Peyer's patch (tissue), 4 donors: ENCODE data around the gene GAB1.

ENCODE experiments used
- POLR2A ChIP-seq, 2 donors: fragments of 450-650 bp; IDR thresholded peaks; one replicate each; pipeline ENCODE4 v1.5.1; 2017; ENCODE audit warnings: antibody characterized with exemption in 2 of 2, mild to moderate bottlenecking in 2 of 2, moderate library complexity in 2 of 2
- TF ChIP-seq, protein P1 (sequence below), 6 experiments: fragments of 450-650 bp in 4 of 6; fragments of 200-600 bp in 2 of 6; sonication (generic) in 1 of 6; IDR thresholded peaks; one replicate each; pipeline ENCODE4 v1.5.1; 2017 to 2019; ENCODE audit warnings: antibody characterized with exemption in 6 of 6, mild to moderate bottlenecking in 3 of 6, moderate library complexity in 1 of 6

DNA sequence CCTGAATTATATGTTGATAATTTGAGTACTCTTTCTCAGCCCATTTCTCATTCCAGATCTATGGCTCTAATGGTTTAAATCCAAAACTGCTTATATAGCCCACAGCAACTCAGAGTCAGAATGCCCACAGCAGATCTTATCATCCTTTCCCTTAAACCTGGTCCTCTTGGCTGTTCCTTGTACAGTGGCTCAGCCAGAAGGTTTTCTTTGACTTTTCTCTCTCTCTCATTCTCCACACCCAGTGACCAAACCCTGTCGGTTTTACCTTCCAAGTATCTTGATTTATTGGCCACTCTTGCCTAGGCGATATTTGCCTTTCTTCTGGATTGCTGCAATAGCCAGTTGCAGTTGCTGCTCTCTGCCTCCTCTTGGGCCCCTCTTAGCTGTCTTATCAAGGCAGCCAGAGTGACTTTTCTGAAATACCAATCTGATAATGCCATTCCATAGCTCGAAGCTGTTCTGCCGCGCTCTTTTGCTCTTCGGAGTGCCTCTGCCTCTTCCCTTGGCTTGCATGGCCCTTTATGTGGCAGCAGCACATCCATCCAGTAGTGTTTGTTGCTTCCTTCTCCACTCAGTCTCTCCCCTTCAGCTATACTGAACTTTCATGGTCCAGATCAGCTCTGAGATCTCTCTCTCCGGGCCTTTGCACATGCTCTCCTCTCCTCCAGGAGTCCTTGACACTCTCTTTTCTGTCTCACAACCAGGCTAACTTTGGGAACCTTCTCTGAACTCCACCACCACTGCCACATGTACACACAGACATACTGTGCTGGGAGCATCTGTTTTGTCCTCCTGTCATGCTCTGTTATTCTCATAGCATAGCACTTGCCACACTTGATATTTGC, 11.8 kb downstream of the GAB1 start:
- no peak for TF ChIP-seq POLR2A (IDR thresholded peaks at IDR 0.05)
- TF ChIP-seq, protein P1, sequence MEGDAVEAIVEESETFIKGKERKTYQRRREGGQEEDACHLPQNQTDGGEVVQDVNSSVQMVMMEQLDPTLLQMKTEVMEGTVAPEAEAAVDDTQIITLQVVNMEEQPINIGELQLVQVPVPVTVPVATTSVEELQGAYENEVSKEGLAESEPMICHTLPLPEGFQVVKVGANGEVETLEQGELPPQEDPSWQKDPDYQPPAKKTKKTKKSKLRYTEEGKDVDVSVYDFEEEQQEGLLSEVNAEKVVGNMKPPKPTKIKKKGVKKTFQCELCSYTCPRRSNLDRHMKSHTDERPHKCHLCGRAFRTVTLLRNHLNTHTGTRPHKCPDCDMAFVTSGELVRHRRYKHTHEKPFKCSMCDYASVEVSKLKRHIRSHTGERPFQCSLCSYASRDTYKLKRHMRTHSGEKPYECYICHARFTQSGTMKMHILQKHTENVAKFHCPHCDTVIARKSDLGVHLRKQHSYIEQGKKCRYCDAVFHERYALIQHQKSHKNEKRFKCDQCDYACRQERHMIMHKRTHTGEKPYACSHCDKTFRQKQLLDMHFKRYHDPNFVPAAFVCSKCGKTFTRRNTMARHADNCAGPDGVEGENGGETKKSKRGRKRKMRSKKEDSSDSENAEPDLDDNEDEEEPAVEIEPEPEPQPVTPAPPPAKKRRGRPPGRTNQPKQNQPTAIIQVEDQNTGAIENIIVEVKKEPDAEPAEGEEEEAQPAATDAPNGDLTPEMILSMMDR (IDR thresholded peaks at IDR 0.05) = no peak
